H9 (cell line): ENCODE results near the gene ATP13A2. TPM values are rescaled to one million over a fixed set of nuclear protein-coding genes. Genes with fewer than 3 reads are reported as not detected.
A peak's percentile ranks its signal among the peaks of the same experiment; 100 is the strongest.

Source experiments
- DNase-seq: peaks from one replicate; pipeline ENCODE4 v3.0.0-alpha.2; 2017
- H2AFZ ChIP-seq: one replicate; pipeline ENCODE4 v1.6.1; 2013; ENCODE audit warnings: mild to moderate bottlenecking, low read length, control low read depth, moderate library complexity
- H2AK5ac ChIP-seq: 2 replicates; pipeline ENCODE4 v1.6.1; 2013; ENCODE audit warnings: low read length, control low read depth, mixed read lengths; ENCODE audit not compliant: insufficient read length
- H2BK120ac ChIP-seq: one replicate; pipeline ENCODE4 v1.6.1; 2013; ENCODE audit warnings: low read depth, mild to moderate bottlenecking, low read length, control low read depth, inconsistent platforms; ENCODE audit not compliant: poor library complexity, severe bottlenecking
- H2BK12ac ChIP-seq: 2 replicates; pipeline ENCODE4 v1.6.1; 2013; ENCODE audit warnings: low read length, control low read depth, mixed read lengths, low read depth; ENCODE audit not compliant: insufficient read length
- H2BK15ac ChIP-seq: 2 replicates; pipeline ENCODE4 v1.6.1; 2013; ENCODE audit warnings: low read depth, low read length, control low read depth
- H2BK20ac ChIP-seq: one replicate; pipeline ENCODE4 v1.6.1; 2013; ENCODE audit warnings: low read depth, mild to moderate bottlenecking, low read length, control low read depth, inconsistent platforms; ENCODE audit not compliant: poor library complexity, severe bottlenecking
- H2BK5ac ChIP-seq: 2 replicates; pipeline ENCODE4 v1.6.1; 2013; ENCODE audit warnings: low read length, control low read depth, mixed read lengths; ENCODE audit not compliant: insufficient read length
- H3K14ac ChIP-seq: 2 replicates; pipeline ENCODE4 v1.6.1; 2013; ENCODE audit warnings: low read length, control low read depth; ENCODE audit not compliant: insufficient read depth
- H3K18ac ChIP-seq: 2 replicates; pipeline ENCODE4 v1.6.1; 2013; ENCODE audit warnings: low read depth, mild to moderate bottlenecking, mixed read lengths, low read length, control low read depth; ENCODE audit not compliant: insufficient read length
- H3K23ac ChIP-seq: 2 replicates; pipeline ENCODE4 v1.6.1; 2013; ENCODE audit warnings: low read length, control low read depth, mixed read lengths, low read depth; ENCODE audit not compliant: insufficient read length
- H3K23me2 ChIP-seq: 2 replicates; pipeline ENCODE4 v1.6.1; 2013; ENCODE audit warnings: low read depth, mild to moderate bottlenecking, mixed read lengths, low read length, control low read depth; ENCODE audit not compliant: insufficient read length, poor library complexity, severe bottlenecking
- H3K27ac ChIP-seq: 2 replicates; pipeline ENCODE4 v1.5.1; 2013; ENCODE audit warnings: low read length, control low read depth, mixed read lengths, low read depth; ENCODE audit not compliant: insufficient read length
- H3K27me3 ChIP-seq: 2 replicates; pipeline ENCODE4 v1.6.1; 2013; ENCODE audit warnings: low read length, control low read depth, inconsistent platforms; ENCODE audit not compliant: insufficient read depth
- H3K4ac ChIP-seq: 2 replicates; pipeline ENCODE4 v1.6.1; 2013; ENCODE audit warnings: low read depth, mild to moderate bottlenecking, control low read depth, inconsistent platforms, low read length, moderate library complexity
- H3K4me1 ChIP-seq: 2 replicates; pipeline ENCODE4 v1.6.1; 2013; ENCODE audit warnings: low read length, control low read depth, inconsistent platforms; ENCODE audit not compliant: insufficient read depth
- H3K4me2 ChIP-seq: 2 replicates; pipeline ENCODE4 v1.6.1; 2013; ENCODE audit warnings: low read length, control low read depth, mixed read lengths; ENCODE audit not compliant: insufficient read length, insufficient read depth
- H3K56ac ChIP-seq: 2 replicates; pipeline ENCODE4 v1.6.1; 2013; ENCODE audit warnings: low read depth, mild to moderate bottlenecking, mixed read lengths, low read length, control low read depth; ENCODE audit not compliant: insufficient read length
- H3K79me1 ChIP-seq: 2 replicates; pipeline ENCODE4 v1.6.1; 2013; ENCODE audit warnings: low read depth, mild to moderate bottlenecking, moderate library complexity, low read length, control low read depth, inconsistent platforms; ENCODE audit not compliant: insufficient read depth, poor library complexity, severe bottlenecking
- H3K79me2 ChIP-seq: 2 replicates; pipeline ENCODE4 v1.6.1; 2013; ENCODE audit warnings: low read length, control low read depth, inconsistent platforms; ENCODE audit not compliant: insufficient read depth
- H3K9ac ChIP-seq: 2 replicates; pipeline ENCODE4 v1.6.1; 2013; ENCODE audit warnings: low read length, control low read depth, mixed read lengths; ENCODE audit not compliant: insufficient read length; ENCODE audit errors: extremely low read depth
- H3K9me3 ChIP-seq: one replicate; pipeline ENCODE4 v1.6.1; 2013; ENCODE audit warnings: low read depth, low read length, inconsistent platforms; ENCODE audit not compliant: control insufficient read depth
- H3T11ph ChIP-seq: one replicate; pipeline ENCODE4 v1.6.1; 2013; ENCODE audit warnings: mild to moderate bottlenecking, low read length, control low read depth, inconsistent platforms
- H4K20me1 ChIP-seq: one replicate; pipeline ENCODE4 v1.6.1; 2013; ENCODE audit not compliant: control insufficient read depth, insufficient read length, insufficient read depth
- H4K5ac ChIP-seq: 2 replicates; pipeline ENCODE4 v1.6.1; 2013; ENCODE audit warnings: low read depth, mild to moderate bottlenecking, mixed read lengths, low read length, control low read depth; ENCODE audit not compliant: insufficient read length
- H4K8ac ChIP-seq: replicated peaks from 2 replicates; pipeline ENCODE4 v1.6.1; 2013; ENCODE audit warnings: low read length, control low read depth, mixed read lengths, low read depth; ENCODE audit not compliant: insufficient read length
- H4K91ac ChIP-seq: 2 replicates; pipeline ENCODE4 v1.6.1; 2013; ENCODE audit warnings: low read depth, mild to moderate bottlenecking, moderate library complexity, mixed read lengths, low read length, control low read depth; ENCODE audit not compliant: insufficient read length
- H3K27ac Mint-ChIP-seq, 3 experiments: 2 replicates in 2 of 3; 3 replicates in 1 of 3; pipeline ENCODE4 v1.8.0; 2020 to 2021; ENCODE audit warnings: mixed read lengths in 3 of 3, mild to moderate bottlenecking in 1 of 3, moderate library complexity in 1 of 3
- H3K27me3 Mint-ChIP-seq: 2 replicates; pipeline ENCODE4 v1.8.0; 2021; ENCODE audit warnings: low read depth, mild to moderate bottlenecking, moderate library complexity, mixed read lengths
- H3K36me3 Mint-ChIP-seq, 3 experiments: 2 replicates in 2 of 3; 3 replicates in 1 of 3; pipeline ENCODE4 v1.8.0; 2020 to 2021; ENCODE audit warnings: low read depth in 3 of 3, mixed read lengths in 3 of 3; ENCODE audit not compliant: insufficient read depth in 1 of 3
- H3K4me1 Mint-ChIP-seq, 2 experiments: 2 replicates each; pipeline ENCODE4 v1.8.0; 2020; ENCODE audit warnings: mixed read lengths in 2 of 2
- H3K4me3 Mint-ChIP-seq, 2 experiments: 2 replicates in 1 of 2; 3 replicates in 1 of 2; pipeline ENCODE4 v1.8.0; 2020 to 2021; ENCODE audit warnings: mild to moderate bottlenecking in 2 of 2, mixed read lengths in 2 of 2, moderate library complexity in 1 of 2
- H3K9me3 Mint-ChIP-seq, 2 experiments: 2 replicates in 1 of 2; 3 replicates in 1 of 2; pipeline ENCODE4 v1.8.0; 2020; ENCODE audit warnings: mild to moderate bottlenecking in 2 of 2, mixed read lengths in 2 of 2, moderate library complexity in 1 of 2
- CTCF ChIP-seq: fragments of 200-600 bp; sonication (generic); conservative IDR thresholded peaks from 3 replicates; pipeline ENCODE4 v1.8.0; 2021; ENCODE audit warnings: antibody characterized with exemption, mild to moderate bottlenecking
- WGBS: extraction: QIAGEN DNeasy Blood & Tissue Kit; methylation state at CpG from one replicate; pipeline ENCODE4 v1.1.7; 2013; ENCODE audit warnings: missing lambda C conversion rate, low lambda C conversion rate, mixed read lengths; ENCODE audit not compliant: insufficient read length; ENCODE audit errors: extremely low coverage; 5-methylcytosine and 5-hydroxymethylcytosine counted together
- total RNA-seq: library from RNA; stranded (reverse); gene quantifications from 2 replicates; pipeline ENCODE4 v1.2.1, GENCODE V29; 2021

The ATP13A2 gene
- total RNA-seq, 1 experiment from 2014 or later, result 53.6 TPM

- no peak for DNase-seq
- H2BK120ac ChIP-seq, result no peak overlapping the region
- Mint-ChIP-seq H3K4me1 (peaks cover 42 to 64% of the 10 kb centered on the region in 2 experiments), H3K4me3 (peak overlapping the region in 1 of 2 experiments; percentile 89; a peak in 1 of 5 replicates), H3K9me3 (no peaks in the 10 kb centered on the region; a peak in 1 of 5 replicates), H3K36me3 (peaks cover 2 to 11% (median 3%) of the 10 kb centered on the region in 3 experiments; a peak in 5 of 7 replicates), H3K27me3 (no peaks in the 10 kb centered on the region), H3K27ac (no peak overlapping the region; a peak in 1 of 7 replicates)
- H3K9me3 ChIP-seq, result no peaks in the 10 kb centered on the region
- no peaks in the 10 kb centered on the region for H4K20me1 ChIP-seq
- H3K4me1 ChIP-seq, result peaks cover 12% of the 10 kb centered on the region
- no peak overlapping the region for H4K91ac ChIP-seq
- H3K23me2 ChIP-seq, result peaks cover 4% of the 10 kb centered on the region
- no peak overlapping the region for H2BK12ac ChIP-seq
- H2BK20ac ChIP-seq, result no peak overlapping the region
- no peak overlapping the region for H2AK5ac ChIP-seq
- H3K14ac ChIP-seq, result no peak overlapping the region
- TF ChIP-seq CTCF, result no peak
- no peaks in the 10 kb centered on the region for H3K27me3 ChIP-seq
- H3K56ac ChIP-seq, result no peak overlapping the region
- no peak overlapping the region for H3K4ac ChIP-seq
- H4K8ac ChIP-seq, result no peak overlapping the region
- H3K18ac ChIP-seq, result no peak overlapping the region
- WGBS, result no CpG with 5 or more reads among the region's 4 CpGs
- no peaks in the 10 kb centered on the region for H3K79me1 ChIP-seq
- no peak overlapping the region for H3K9ac ChIP-seq
- H2AFZ ChIP-seq, result no peak overlapping the region
- no peak overlapping the region for H2BK5ac ChIP-seq
- no peak overlapping the region for H3T11ph ChIP-seq
- no peak overlapping the region for H2BK15ac ChIP-seq
- H3K23ac ChIP-seq, result no peak overlapping the region
- H3K79me2 ChIP-seq, result no peaks in the 10 kb centered on the region
- no peak overlapping the region for H3K27ac ChIP-seq
- no peak overlapping the region for H3K4me2 ChIP-seq
- no peak overlapping the region for H4K5ac ChIP-seq
These were observed 2.0 kb downstream of the ATP13A2 start for GRCh38 chr1:17009706-17010105.
